Ovary (tissue), 3 donors: ENCODE measurements around the gene HINT1.

ENCODE experiments used
- POLR2A ChIP-seq: fragments of 450-650 bp; IDR thresholded peaks from one replicate; pipeline ENCODE4 v1.6.1; 2017; ENCODE audit warnings: antibody characterized with exemption, mild to moderate bottlenecking, moderate library complexity
- TF ChIP-seq, protein P1 (sequence below), 3 donors: fragments of 450-650 bp in 2 of 3; fragments of 200-600 bp in 1 of 3; IDR thresholded peaks; one replicate each; pipeline versions ENCODE4 v1.5.1 to v1.8.0; 2016 to 2022; ENCODE audit warnings: antibody characterized with exemption in 3 of 3, mild to moderate bottlenecking in 1 of 3
- donor health status: DM: no; HTN: no; CAD: no.

DNA sequence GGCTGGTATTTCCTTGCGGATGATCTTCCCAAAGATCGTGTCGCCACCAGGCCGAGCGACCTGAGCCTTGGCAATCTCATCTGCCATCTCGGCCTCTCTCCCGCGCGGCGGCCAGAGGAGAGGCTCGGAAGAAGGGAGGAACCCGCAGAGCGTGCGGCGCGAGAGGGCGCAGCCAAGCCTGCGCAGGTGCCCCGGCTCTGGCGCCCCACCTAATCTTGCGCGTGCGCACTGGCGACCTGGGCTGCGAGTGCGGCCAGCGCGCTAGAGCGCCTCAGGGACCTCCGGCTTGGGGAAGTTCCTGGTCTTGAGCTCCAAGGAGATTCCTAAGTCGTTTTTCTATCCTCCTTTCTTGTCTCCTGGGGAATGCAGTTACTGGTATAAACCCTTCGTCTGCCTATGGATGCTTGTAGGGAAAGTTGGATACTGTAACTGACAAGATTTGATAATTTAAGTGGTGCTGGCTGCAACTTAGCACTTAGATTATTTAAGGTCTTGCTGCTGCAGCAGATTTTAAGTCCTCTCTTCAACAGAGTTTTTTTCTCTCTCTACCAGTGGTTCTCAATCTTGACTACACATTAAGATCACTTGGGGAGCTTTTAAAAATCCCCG, at the start of gene HINT1:
- peak; percentile 79 for TF ChIP-seq POLR2A
- TF ChIP-seq, protein P1, sequence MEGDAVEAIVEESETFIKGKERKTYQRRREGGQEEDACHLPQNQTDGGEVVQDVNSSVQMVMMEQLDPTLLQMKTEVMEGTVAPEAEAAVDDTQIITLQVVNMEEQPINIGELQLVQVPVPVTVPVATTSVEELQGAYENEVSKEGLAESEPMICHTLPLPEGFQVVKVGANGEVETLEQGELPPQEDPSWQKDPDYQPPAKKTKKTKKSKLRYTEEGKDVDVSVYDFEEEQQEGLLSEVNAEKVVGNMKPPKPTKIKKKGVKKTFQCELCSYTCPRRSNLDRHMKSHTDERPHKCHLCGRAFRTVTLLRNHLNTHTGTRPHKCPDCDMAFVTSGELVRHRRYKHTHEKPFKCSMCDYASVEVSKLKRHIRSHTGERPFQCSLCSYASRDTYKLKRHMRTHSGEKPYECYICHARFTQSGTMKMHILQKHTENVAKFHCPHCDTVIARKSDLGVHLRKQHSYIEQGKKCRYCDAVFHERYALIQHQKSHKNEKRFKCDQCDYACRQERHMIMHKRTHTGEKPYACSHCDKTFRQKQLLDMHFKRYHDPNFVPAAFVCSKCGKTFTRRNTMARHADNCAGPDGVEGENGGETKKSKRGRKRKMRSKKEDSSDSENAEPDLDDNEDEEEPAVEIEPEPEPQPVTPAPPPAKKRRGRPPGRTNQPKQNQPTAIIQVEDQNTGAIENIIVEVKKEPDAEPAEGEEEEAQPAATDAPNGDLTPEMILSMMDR (IDR thresholded peaks at IDR 0.05): no peak
